SK-N-SH (cell line): ENCODE measurements around the gene LRMDA. TPM values are rescaled to one million over a fixed set of nuclear protein-coding genes. Genes with fewer than 3 reads are reported as not detected.

Source experiments
- CTCF ChIA-PET: fragments of 300-600, 350-600 bp; formaldehyde crosslinking; extraction: SDS; loops from one replicate; lab custom pipeline; 2021; lab: Yijun Ruan, JAX
- POLR2A ChIA-PET: fragments of 350-600 bp; sonication (Branson Sonifier 250); formaldehyde crosslinking; extraction: SDS; loops from one replicate; lab custom pipeline; 2020; ENCODE audit warnings: antibody characterized with exemption, inconsistent platforms; lab: Yijun Ruan, JAX
- DNase-seq: peaks from one replicate; pipeline ENCODE4 v3.0.0; 2012
- H2AFZ ChIP-seq: fragments of 200-600 bp; sonication (generic); 2 replicates; pipeline ENCODE4 v1.8.1; 2016; ENCODE audit warnings: antibody characterized with exemption, mild to moderate bottlenecking, low read depth
- H3F3A ChIP-seq: fragments of 200-600 bp; sonication (generic); replicated peaks from 2 replicates; pipeline ENCODE3; 2016; ENCODE audit warnings: antibody characterized with exemption, mild to moderate bottlenecking; ENCODE audit not compliant: insufficient read depth
- H3K27ac ChIP-seq, 2 experiments: fragments of 200-500 bp in 1 of 2; fragments of 200-600 bp in 1 of 2; sonication (Bioruptor generic) in 1 of 2; sonication (generic), shearing (Covaris generic) in 1 of 2; 2 replicates each; pipeline versions ENCODE4 v1.5.1 to v1.6.1; 2014 to 2016; ENCODE audit warnings: low read depth in 2 of 2, inconsistent platforms in 1 of 2, low read length in 1 of 2, mild to moderate bottlenecking in 1 of 2, mixed read lengths in 1 of 2
- H3K27me3 ChIP-seq: fragments of 200-600 bp; sonication (generic), shearing (Covaris generic); 2 replicates; pipeline ENCODE4 v1.6.1; 2016; ENCODE audit warnings: mixed run types; ENCODE audit not compliant: insufficient read depth
- H3K36me3 ChIP-seq, 2 experiments: fragments of 200-500 bp in 1 of 2; fragments of 200-600 bp in 1 of 2; sonication (Bioruptor generic) in 1 of 2; sonication (generic) in 1 of 2; replicated peaks in 1 of 2; 2 replicates each; pipeline versions ENCODE3 to v1.5.1; 2014 to 2016; ENCODE audit warnings: low read length in 1 of 2, mild to moderate bottlenecking in 1 of 2; ENCODE audit not compliant: insufficient read depth in 2 of 2, control insufficient read depth in 1 of 2
- H3K4me1 ChIP-seq, 2 experiments: fragments of 200-500 bp in 1 of 2; fragments of 200-600 bp in 1 of 2; sonication (Bioruptor generic) in 1 of 2; sonication (generic), shearing (Covaris generic) in 1 of 2; 2 replicates each; pipeline versions ENCODE4 v1.5.1 to v1.6.1; 2014 to 2016; ENCODE audit warnings: low read depth in 1 of 2, low read length in 1 of 2, mixed run types in 1 of 2; ENCODE audit not compliant: insufficient read depth in 2 of 2, control insufficient read depth in 1 of 2
- H3K4me2 ChIP-seq: fragments of 200-600 bp; sonication (generic), shearing (Covaris generic); 2 replicates; pipeline ENCODE4 v1.6.1; 2017; ENCODE audit warnings: mixed run types
- H3K4me3 ChIP-seq, 2 experiments: fragments of 200-500 bp in 1 of 2; fragments of 200-600 bp in 1 of 2; sonication (Bioruptor generic) in 1 of 2; sonication (generic), shearing (Covaris generic) in 1 of 2; 2 replicates each; pipeline versions ENCODE4 v1.5.1 to v1.8.1; 2014 to 2016; ENCODE audit warnings: low read depth in 2 of 2, inconsistent platforms in 1 of 2, low read length in 1 of 2, mild to moderate bottlenecking in 1 of 2, mixed read lengths in 1 of 2, moderate library complexity in 1 of 2
- H3K79me2 ChIP-seq: fragments of 200-600 bp; sonication (generic); 2 replicates; pipeline ENCODE4 v1.8.1; 2017; ENCODE audit warnings: mild to moderate bottlenecking; ENCODE audit not compliant: insufficient read depth
- H3K9ac ChIP-seq: fragments of 200-600 bp; sonication (generic); 2 replicates; pipeline ENCODE4 v1.6.1; 2017; ENCODE audit warnings: mixed run types
- H3K9me2 ChIP-seq: fragments of 200-600 bp; sonication (generic); 2 replicates; pipeline ENCODE4 v1.6.1; 2017; ENCODE audit warnings: mixed run types
- H3K9me3 ChIP-seq: fragments of 200-600 bp; sonication (generic); 2 replicates; pipeline ENCODE4 v1.6.1; 2017; ENCODE audit warnings: mixed run types, mild to moderate bottlenecking, moderate library complexity
- H4K20me1 ChIP-seq: fragments of 200-600 bp; sonication (generic); 2 replicates; pipeline ENCODE4 v1.6.1; 2017; ENCODE audit warnings: mild to moderate bottlenecking, mixed run types; ENCODE audit not compliant: insufficient read depth
- CHD2 ChIP-seq: fragments of 150-350 bp; IDR thresholded peaks from 2 replicates; pipeline ENCODE4 v1.6.1; 2018; ENCODE audit warnings: low read length; ENCODE audit not compliant: partially characterized antibody
- CTCF ChIP-seq: fragments of 200-600 bp; sonication (generic); IDR thresholded peaks from 2 replicates; pipeline ENCODE4 v1.6.1; 2017; ENCODE audit warnings: antibody characterized with exemption, mild to moderate bottlenecking, moderate library complexity
- EP300 ChIP-seq, 2 experiments: IDR thresholded peaks; 2 replicates each; pipeline versions ENCODE4 v1.4.0 to v1.6.1; 2012; ENCODE audit warnings: borderline replicate concordance in 1 of 2, low read depth in 1 of 2, low read length in 1 of 2
- EZH2phosphoT487 ChIP-seq: fragments of 200-600 bp; sonication (generic); IDR thresholded peaks from 2 replicates; pipeline ENCODE4 v1.6.1; 2017; ENCODE audit warnings: low read depth, mixed run types, mild to moderate bottlenecking, antibody characterized with exemption, moderate library complexity, borderline replicate concordance
- FOSL2 ChIP-seq: IDR thresholded peaks from 2 replicates; pipeline ENCODE4 v1.4.0; 2012; ENCODE audit warnings: low read depth, mild to moderate bottlenecking, moderate library complexity, borderline replicate concordance
- FOXJ3 ChIP-seq: sonication (generic); formaldehyde crosslinking; IDR thresholded peaks from 2 replicates; pipeline ENCODE4 v1.5.1; 2020; ENCODE audit warnings: mild to moderate bottlenecking, missing genetic modification reagents
- FOXM1 ChIP-seq: IDR thresholded peaks from 2 replicates; pipeline ENCODE4 v1.4.0; 2012; ENCODE audit warnings: low read depth, mild to moderate bottlenecking
- IRF3 ChIP-seq: fragments of 150-350 bp; IDR thresholded peaks from 2 replicates; pipeline ENCODE4 v1.6.1; 2016; ENCODE audit warnings: mild to moderate bottlenecking, low read depth, low read length
- MAX ChIP-seq: IDR thresholded peaks from 2 replicates; pipeline ENCODE4 v1.4.0; 2012; ENCODE audit warnings: low read depth
- MEF2A ChIP-seq: IDR thresholded peaks from 2 replicates; pipeline ENCODE4 v1.4.0; 2012; ENCODE audit warnings: low read depth, borderline replicate concordance
- NFIC ChIP-seq: IDR thresholded peaks from 2 replicates; pipeline ENCODE4 v1.4.0; 2012; ENCODE audit warnings: borderline replicate concordance
- PBX3 ChIP-seq: IDR thresholded peaks from 2 replicates; pipeline ENCODE4; 2012
- RAD21 ChIP-seq: IDR thresholded peaks from 2 replicates; pipeline ENCODE4 v1.6.1; 2012; ENCODE audit warnings: mild to moderate bottlenecking, low read length
- RFX5 ChIP-seq: IDR thresholded peaks from 2 replicates; pipeline ENCODE4 v1.6.1; 2012; ENCODE audit warnings: mild to moderate bottlenecking, improper control_type of control experiment, low read length
- RXRA ChIP-seq: IDR thresholded peaks from 2 replicates; pipeline ENCODE4 v1.4.0; 2012; ENCODE audit warnings: low read depth, mild to moderate bottlenecking, borderline replicate concordance
- TAF1 ChIP-seq: IDR thresholded peaks from 2 replicates; pipeline ENCODE4 v1.6.1; 2012; ENCODE audit warnings: low read depth, mild to moderate bottlenecking, low read length, moderate library complexity, borderline replicate concordance
- TCF12 ChIP-seq: IDR thresholded peaks from 2 replicates; pipeline ENCODE4 v1.4.0; 2012
- TEAD4 ChIP-seq: IDR thresholded peaks from 2 replicates; pipeline ENCODE4 v1.4.0; 2012; ENCODE audit warnings: mild to moderate bottlenecking, borderline replicate concordance; ENCODE audit not compliant: insufficient read depth
- USF2 ChIP-seq: fragments of 150-350 bp; IDR thresholded peaks from 2 replicates; pipeline ENCODE4 v1.6.1; 2017; ENCODE audit warnings: antibody characterized with exemption, low read length, low read depth, borderline replicate concordance
- YY1 ChIP-seq: IDR thresholded peaks from 2 replicates; pipeline ENCODE4 v1.4.0; 2012; ENCODE audit warnings: low read depth, mild to moderate bottlenecking
- ZBTB33 ChIP-seq: IDR thresholded peaks from 2 replicates; pipeline ENCODE4 v1.4.0; 2012; ENCODE audit warnings: low read depth, borderline replicate concordance
- whole genome bisulfite sequencing: methylation state at CpG from one replicate; pipeline ENCODE4 v1.1.6; 2017; ENCODE audit warnings: low lambda C conversion rate; 5-methylcytosine and 5-hydroxymethylcytosine counted together
- polyA plus RNA-seq, 3 experiments: library from polyadenylated mRNA; depleted of rRNA; stranded (reverse); fragments of >200 nt; gene quantifications; 2 replicates each; pipeline ENCODE4 v1.2.3, GENCODE V29; 2012

Gene LRMDA
- polyA plus RNA-seq, 1 of the 3 experiments (the other 2 are of a cell fraction): 0.95 TPM

- CTCF ChIA-PET: interaction anchor here (1.2 kb wide), 2 partner anchors 74 to 712 kb away, joined by 3 read pairs; no protein-coding TSS in a partner anchor
- H3F3A ChIP-seq: peaks cover 8% of the 10 kb centered on the region
- TF ChIP-seq TCF12: no peak
- TF ChIP-seq, all 33 proteins: peak for 0
- peak overlapping the region; percentile 25; the same call in 1 of the 2 replicates for H2AFZ ChIP-seq
- 72% methylated on average over 2 of the region's 2 CpGs for WGBS
- H3K9me3 ChIP-seq: no peaks in the 10 kb centered on the region
- no peak overlapping the region for H3K4me2 ChIP-seq
- peaks cover 9 to 43% of the 10 kb centered on the region in 2 experiments for H3K4me1 ChIP-seq
- H3K4me3 ChIP-seq: no peak overlapping the region
- H3K79me2 ChIP-seq: no peaks in the 10 kb centered on the region
- no peaks in the 10 kb centered on the region for H4K20me1 ChIP-seq
- H3K9me2 ChIP-seq: no peaks in the 10 kb centered on the region
- POLR2A ChIA-PET: no interaction called here
- H3K27me3 ChIP-seq: no peaks in the 10 kb centered on the region
- H3K27ac ChIP-seq: peak overlapping the region; percentile 18 to 90; a peak in 3 of 4 replicates
- no peaks in the 10 kb centered on the region for H3K36me3 ChIP-seq
- H3K9ac ChIP-seq: no peak overlapping the region
- DNase-seq: no peak
Observed at GRCh38 chr10:76112826-76113150, 681.4 kb downstream of the LRMDA start.

GRCh38 chr10:76113952-76114351 is 682.5 kb downstream of the LRMDA start:
- no peak overlapping the region for H2AFZ ChIP-seq
- H3K4me1 ChIP-seq: peaks cover 9 to 43% of the 10 kb centered on the region in 2 experiments
- no peaks in the 10 kb centered on the region for H3K9me2 ChIP-seq
- H3K79me2 ChIP-seq: no peaks in the 10 kb centered on the region
- no peak overlapping the region for H3K9ac ChIP-seq
- no peaks in the 10 kb centered on the region for H3K9me3 ChIP-seq
- H3F3A ChIP-seq: peaks cover 15% of the 10 kb centered on the region
- no peak for DNase-seq
- ChIA-PET POLR2A (interaction anchor here (1.3 kb wide), 1 partner anchor 72 kb away, joined by 3 read pairs; no protein-coding TSS in a partner anchor), CTCF (interaction anchor here (1.1 to 1.2 kb wide), 2 partner anchors 11 to 16 kb away, joined by 3 read pairs; no protein-coding TSS in a partner anchor)
- peak overlapping the region in 1 of 2 experiments; percentile 44; a peak in 1 of 4 replicates for H3K27ac ChIP-seq
- no peaks in the 10 kb centered on the region for H3K36me3 ChIP-seq
- no peaks in the 10 kb centered on the region for H3K27me3 ChIP-seq
- no peak overlapping the region for H3K4me3 ChIP-seq
- H4K20me1 ChIP-seq: no peaks in the 10 kb centered on the region
- no peak overlapping the region for H3K4me2 ChIP-seq
- WGBS: 74% methylated on average over 4 of the region's 4 CpGs
- TF ChIP-seq IRF3 (no peak), EZH2phosphoT487 (no peak), NFIC (peak; percentile 43; the same call in 1 of the 2 replicates), MAX (no peak), CHD2 (no peak), FOSL2 (no peak), TAF1 (no peak), YY1 (no peak), RAD21 (no peak), MEF2A (no peak), EP300 (IDR thresholded peaks at IDR 0.05; ENCODE audit: borderline replicate concordance in 1 of 2, low read depth in 1 of 2, low read length in 1 of 2) (peak; percentile 34 to 70; a peak in 3 of 4 replicates), USF2 (no peak), FOXM1 (no peak), RFX5 (no peak), PBX3 (peak; percentile 96), FOXJ3 (CRISPR knock-in tag) (no peak), TEAD4 (peak; percentile 31; the same call in 1 of the 2 replicates), RXRA (no peak), ZBTB33 (no peak), CTCF (no peak)
